ENCODE data around the gene ALOX15B.

DNA sequence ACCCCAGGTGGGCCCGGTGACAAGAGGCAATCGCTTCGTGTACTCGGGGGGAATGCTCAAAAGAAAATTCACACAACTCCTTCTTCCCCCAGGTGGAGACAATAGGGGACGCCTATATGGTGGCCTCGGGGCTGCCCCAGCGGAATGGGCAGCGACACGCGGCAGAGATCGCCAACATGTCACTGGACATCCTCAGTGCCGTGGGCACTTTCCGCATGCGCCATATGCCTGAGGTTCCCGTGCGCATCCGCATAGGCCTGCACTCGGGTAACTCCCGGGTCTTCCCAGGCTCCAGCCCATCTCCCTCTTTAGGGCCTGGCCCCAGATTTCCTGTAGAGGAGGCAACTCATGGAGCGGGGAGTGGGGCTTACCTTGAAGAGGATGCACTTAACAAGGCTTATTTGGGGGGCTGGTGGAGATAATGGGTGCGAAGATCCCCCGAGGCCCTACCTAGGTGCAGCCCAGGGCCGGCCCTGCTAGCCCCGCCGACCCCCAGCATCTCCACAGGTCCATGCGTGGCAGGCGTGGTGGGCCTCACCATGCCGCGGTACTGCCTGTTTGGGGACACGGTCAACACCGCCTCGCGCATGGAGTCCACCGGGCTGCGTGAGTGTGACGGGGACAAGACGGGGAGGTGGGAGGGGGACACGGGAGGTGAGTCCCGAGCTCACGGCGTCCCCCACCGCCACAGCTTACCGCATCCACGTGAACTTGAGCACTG, 23.5 kb upstream of the ALOX15B start:
- TF ChIP-seq DDX20 (tag; IDR thresholded peaks at IDR 0.05; ENCODE audit: low read depth) (no peak), ASH1L (IDR thresholded peaks at IDR 0.05; ENCODE audit: borderline replicate concordance, low read depth, partially characterized antibody) (no peak)
- TF ChIP-seq, protein P1, sequence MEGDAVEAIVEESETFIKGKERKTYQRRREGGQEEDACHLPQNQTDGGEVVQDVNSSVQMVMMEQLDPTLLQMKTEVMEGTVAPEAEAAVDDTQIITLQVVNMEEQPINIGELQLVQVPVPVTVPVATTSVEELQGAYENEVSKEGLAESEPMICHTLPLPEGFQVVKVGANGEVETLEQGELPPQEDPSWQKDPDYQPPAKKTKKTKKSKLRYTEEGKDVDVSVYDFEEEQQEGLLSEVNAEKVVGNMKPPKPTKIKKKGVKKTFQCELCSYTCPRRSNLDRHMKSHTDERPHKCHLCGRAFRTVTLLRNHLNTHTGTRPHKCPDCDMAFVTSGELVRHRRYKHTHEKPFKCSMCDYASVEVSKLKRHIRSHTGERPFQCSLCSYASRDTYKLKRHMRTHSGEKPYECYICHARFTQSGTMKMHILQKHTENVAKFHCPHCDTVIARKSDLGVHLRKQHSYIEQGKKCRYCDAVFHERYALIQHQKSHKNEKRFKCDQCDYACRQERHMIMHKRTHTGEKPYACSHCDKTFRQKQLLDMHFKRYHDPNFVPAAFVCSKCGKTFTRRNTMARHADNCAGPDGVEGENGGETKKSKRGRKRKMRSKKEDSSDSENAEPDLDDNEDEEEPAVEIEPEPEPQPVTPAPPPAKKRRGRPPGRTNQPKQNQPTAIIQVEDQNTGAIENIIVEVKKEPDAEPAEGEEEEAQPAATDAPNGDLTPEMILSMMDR (IDR thresholded peaks at IDR 0.05 in 2 of 3, conservative IDR thresholded peaks at IDR 0.05 in 1 of 3; ENCODE audit: insufficient read depth in 2 of 3, low read depth in 1 of 3, low read length in 3 of 3), result no peak
